Glomerular visceral epithelial cell (primary cell): ENCODE data around the gene PAX1.

Source experiments
- DNase-seq: peaks from one replicate; pipeline ENCODE4 v3.0.0-alpha.2; 2016; ENCODE audit errors: extremely low spot score

Gene PAX1

DNA sequence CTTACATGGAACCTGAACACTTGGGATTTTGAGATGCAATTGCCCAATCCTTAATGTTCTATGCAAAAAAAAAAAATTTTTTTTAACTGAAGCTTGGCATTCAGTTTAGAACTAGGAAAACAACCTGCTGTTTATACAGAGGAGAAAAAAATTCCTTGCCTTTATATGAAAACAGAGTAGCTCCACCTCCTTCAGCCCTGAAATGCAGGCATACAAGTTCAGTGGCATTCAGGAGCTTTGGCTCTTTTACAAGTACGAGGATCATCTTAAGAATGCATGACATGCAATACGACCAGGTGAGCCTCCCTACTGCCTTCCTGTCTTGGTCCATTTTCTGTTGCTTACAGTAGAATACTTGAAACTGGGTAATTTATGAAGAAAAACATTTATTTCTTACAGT, 20.4 kb downstream of the PAX1 start:
- DNase-seq, result no peak

DNA sequence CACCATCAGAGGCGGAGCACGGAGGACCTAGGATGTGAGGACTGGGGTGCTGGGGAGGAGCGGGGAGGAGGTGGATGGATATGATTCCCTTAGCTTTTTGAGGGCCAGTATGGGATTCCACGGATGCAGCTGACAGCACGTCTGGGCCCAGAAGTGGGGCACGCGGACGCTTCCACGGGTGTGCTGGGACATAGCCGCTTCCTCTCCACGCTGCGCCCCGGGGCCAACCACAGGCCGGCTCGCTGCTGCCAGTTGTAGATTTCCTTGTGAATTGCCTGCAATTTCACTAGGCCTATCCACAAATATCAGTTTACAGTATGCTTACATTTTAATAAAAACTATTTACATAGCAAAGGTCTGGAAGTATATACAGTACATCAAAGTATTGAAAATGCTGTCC, 23.9 kb downstream of the PAX1 start:
- no peak for DNase-seq

DNA sequence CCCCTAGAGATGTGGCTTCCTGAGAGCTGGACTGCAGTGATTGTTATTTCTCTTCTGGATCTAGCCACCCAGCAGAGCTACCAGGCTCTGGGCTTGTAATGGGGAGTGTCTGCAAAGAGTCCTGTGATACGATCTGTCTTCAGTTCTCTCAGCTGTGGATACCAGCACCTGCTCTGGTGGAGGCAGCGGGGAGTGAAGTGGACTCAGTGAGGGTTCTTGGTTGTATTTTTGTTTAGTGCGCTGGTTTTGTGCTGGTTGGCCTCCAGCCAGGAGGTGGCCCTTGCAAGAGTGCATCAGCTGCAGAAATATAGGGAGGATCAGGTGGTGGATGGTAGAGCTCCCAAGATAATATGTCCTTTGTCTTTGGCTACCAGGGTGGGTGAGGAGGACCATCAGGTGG, 33.7 kb downstream of the PAX1 start:
- DNase-seq, result no peak

DNA sequence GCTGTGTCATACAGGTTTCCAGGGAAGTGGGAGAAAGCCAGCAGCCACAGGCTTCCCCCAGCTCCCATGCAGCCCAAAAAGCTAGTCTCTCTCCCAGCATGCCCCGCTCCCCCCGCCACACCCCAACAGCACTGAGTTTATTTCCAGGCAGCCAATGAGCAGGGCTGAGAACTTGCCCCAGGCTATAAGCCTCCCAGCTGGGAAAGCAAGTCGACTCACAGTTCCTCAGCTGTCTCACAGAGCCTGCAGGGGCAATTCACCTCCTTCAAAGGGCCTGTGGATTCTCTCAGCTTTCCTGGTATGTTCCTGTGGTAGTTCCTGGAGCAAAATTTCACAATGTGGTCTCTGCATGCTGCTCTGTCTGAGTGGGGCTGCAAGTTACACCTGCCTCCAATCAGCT, 34.2 kb downstream of the PAX1 start:
- no peak for DNase-seq

DNA sequence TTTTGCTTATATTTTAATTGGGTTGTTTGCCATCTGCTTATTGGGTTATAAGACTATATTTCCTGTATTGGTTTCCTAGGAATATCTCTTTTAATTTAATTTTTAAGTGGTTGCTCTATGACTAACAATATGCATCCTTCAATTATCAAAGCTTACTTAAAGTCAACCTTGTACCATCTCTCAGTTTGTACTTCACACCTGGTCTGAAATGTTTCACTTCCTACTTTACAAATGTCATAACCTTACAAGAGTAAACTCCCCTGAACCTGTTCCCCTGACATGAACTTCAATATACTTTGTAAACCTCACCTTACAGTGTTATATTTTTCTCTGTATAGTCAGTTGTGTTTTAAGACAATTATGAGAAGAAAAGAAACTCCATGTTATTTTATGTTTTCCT, 35.8 kb downstream of the PAX1 start:
- no peak for DNase-seq

DNA sequence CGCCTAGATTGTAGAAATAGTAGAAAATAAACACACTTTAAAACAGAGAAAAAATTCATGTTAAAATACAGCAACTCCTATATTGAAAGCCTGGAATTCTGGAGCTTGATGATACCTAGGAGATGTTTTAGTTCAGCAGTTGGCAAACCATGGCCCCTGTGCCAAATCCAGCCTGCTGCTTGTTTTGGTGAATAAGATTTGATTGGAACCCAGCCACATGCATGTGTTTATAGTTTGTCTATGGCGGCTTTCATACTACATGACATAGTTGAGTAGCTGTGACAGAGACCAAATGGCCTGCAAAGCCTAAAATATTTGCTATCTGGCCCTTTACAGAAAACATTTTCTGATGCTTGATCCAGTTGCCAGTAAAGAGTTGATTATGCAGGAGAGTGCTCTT, 57.2 kb downstream of the PAX1 start:
- DNase-seq, result no peak

DNA sequence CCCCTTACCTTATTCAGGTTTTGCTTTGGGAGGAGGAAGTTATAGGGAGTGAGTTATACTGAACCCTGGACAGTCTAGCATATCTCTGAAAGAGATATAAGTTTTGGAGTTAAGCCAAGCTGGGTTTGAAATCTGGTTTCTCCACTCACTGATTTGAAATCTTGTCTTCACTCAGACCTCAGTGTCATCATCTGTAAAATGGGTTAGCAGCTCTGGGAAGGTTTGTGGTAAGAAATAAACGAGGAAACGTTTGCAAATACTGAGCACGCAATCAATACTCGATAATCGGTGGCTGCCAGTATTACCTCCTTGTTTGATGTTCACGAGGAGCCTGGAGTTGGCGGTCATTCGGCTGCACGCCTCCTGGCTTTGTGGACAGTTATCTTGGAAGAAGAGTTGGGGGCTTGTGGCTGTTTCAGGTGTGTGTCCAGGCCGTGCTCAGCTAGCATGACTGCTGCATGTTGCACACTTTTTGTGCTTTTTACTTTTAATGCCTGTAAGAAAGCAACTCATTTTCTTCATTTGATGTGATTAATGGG, 61.8 kb downstream of the PAX1 start:
- DNase-seq, result no peak

DNA sequence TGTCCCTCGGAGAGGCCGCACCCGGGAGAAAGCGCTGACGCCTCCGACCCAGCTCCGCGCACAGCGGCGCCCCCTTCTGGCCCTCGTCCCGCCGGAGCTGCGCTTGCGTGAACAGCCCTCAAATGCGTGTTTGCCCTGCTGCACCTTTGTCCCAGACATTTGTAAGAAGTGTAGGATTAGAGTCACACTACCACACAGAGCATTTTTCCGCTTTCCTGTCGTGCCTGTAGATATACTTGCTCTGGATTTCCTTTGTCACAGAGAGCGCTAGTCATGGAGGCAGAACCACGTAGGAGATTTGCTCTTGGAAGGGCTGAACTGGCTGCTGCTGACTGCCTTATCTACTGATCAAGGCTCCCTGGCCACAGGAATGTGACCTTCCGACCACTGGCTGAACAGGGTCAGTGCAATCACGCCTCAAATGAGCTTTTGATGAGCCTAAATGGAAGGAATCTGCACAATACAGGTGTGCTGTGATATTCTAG, 62.3 kb downstream of the PAX1 start:
- DNase-seq, result no peak
